Measurements from ENCODE around the gene TGFBR3. TPM values are rescaled to one million over a fixed set of nuclear protein-coding genes. Genes with fewer than 3 reads are reported as not detected.

The TGFBR3 gene
- total and polyA plus RNA-seq, 2 of the 4 experiments (the other 2 are of a cell fraction) = 3.0 to 11.3 TPM

GRCh38 chr1:91912266-91912665, 26.3 kb upstream of the TGFBR3 start:
- H4K5ac ChIP-seq (ENCODE audit: low read depth, low read length) = no peak overlapping the region
- TF ChIP-seq MAZ (IDR thresholded peaks at IDR 0.05; ENCODE audit: borderline replicate concordance, low read depth, low read length) (no peak), RFX5 (IDR thresholded peaks at IDR 0.05; ENCODE audit: low read depth, low read length) (no peak), USF2 (IDR thresholded peaks at IDR 0.05; ENCODE audit: low read depth, low read length) (no peak), CHD1 (IDR thresholded peaks at IDR 0.05; ENCODE audit: low read depth, low read length) (no peak), MXI1 (IDR thresholded peaks at IDR 0.05; ENCODE audit: borderline replicate concordance, low read depth, low read length) (no peak), BHLHE40 (IDR thresholded peaks at IDR 0.05; ENCODE audit: low read depth, low read length) (no peak), CEBPB (IDR thresholded peaks at IDR 0.05; ENCODE audit: low read depth, low read length) (no peak), NFE2L2 (IDR thresholded peaks at IDR 0.05; ENCODE audit: low read depth, low read length) (no peak), CTCF (conservative IDR thresholded peaks at IDR 0.05; ENCODE audit: low read depth, low read length) (no peak), MAFK (IDR thresholded peaks at IDR 0.05; ENCODE audit: low read depth, low read length) (no peak), RAD21 (IDR thresholded peaks at IDR 0.05; ENCODE audit: low read length) (no peak), ELK1 (IDR thresholded peaks at IDR 0.05; ENCODE audit: borderline replicate concordance, low read depth, low read length) (no peak), POLR2A (IDR thresholded peaks at IDR 0.05; ENCODE audit: low read depth, low read length) (no peak), FOS (IDR thresholded peaks at IDR 0.05; ENCODE audit: low read depth, low read length) (no peak), RCOR1 (IDR thresholded peaks at IDR 0.05; ENCODE audit: insufficient replicate concordance, low read length) (no peak), SMC3 (IDR thresholded peaks at IDR 0.05; ENCODE audit: low read depth, low read length) (no peak)
- no peak overlapping the region for H2BK120ac ChIP-seq (ENCODE audit: low read depth, low read length)
- H2AFZ ChIP-seq (replicated peaks; ENCODE audit: low read length, poor library complexity) = no peak overlapping the region
- no peak overlapping the region for H3K18ac ChIP-seq (ENCODE audit: low read depth, low read length)
- no peaks in the 10 kb centered on the region for H3K4me1 ChIP-seq (ENCODE audit: control insufficient read depth, insufficient read depth, low read length)
- no peak for ATAC-seq (ENCODE audit: low read depth)
- no peaks in the 10 kb centered on the region for H3K9me1 ChIP-seq (ENCODE audit: insufficient read depth, low read length)
- no CpG with 5 or more reads among the region's 1 CpG for WGBS, 2 experiments (ENCODE audit: extremely low coverage in 2 of 2, insufficient read length in 1 of 2)
- H3K27ac ChIP-seq (ENCODE audit: insufficient read depth, low read length) = no peak overlapping the region
- no peak overlapping the region for H4K8ac ChIP-seq (ENCODE audit: low read depth in 2 of 2, low read length in 2 of 2)
- H2BK20ac ChIP-seq (ENCODE audit: low read depth, low read length) = no peak overlapping the region
- no peak overlapping the region for H2AK5ac ChIP-seq (ENCODE audit: low read depth, low read length)
- no peak overlapping the region for H3K56ac ChIP-seq (ENCODE audit: extremely low read depth, insufficient read depth, low read length)
- H2AK9ac ChIP-seq (replicated peaks; ENCODE audit: low read depth, low read length, poor library complexity) = no peak overlapping the region
- H3K4me2 ChIP-seq (ENCODE audit: low read depth, low read length) = no peak overlapping the region
- in situ Hi-C loops (cut with MboI; ENCODE audit: low sequenced_read_pairs) (no loop called here), intact Hi-C loops (cut with micrococcal nuclease) (no loop called here), dilution Hi-C loops (cut with HindIII; ENCODE audit: low sequenced_read_pairs, unreplicated experiment) (no loop called here)
- H4K91ac ChIP-seq (ENCODE audit: insufficient read depth, low read depth, low read length) = no peak overlapping the region
- H3K27me3 ChIP-seq (ENCODE audit: control insufficient read depth, insufficient read depth, low read length) = no peaks in the 10 kb centered on the region
- no peak overlapping the region for H3K4me3 ChIP-seq (ENCODE audit: insufficient read depth, low read depth, low read length)
- no peak overlapping the region for H2BK5ac ChIP-seq (ENCODE audit: low read depth, low read length, poor library complexity, severe bottlenecking)
- no peak overlapping the region for H3K23ac ChIP-seq (ENCODE audit: low read depth, low read length)
- ChIA-PET CTCF (interaction anchor here (0.7 kb wide), 1 partner anchor 67 kb away, joined by 3 read pairs; no protein-coding TSS in a partner anchor), POLR2A (ENCODE audit: unreplicated experiment) (no interaction called here)
- no TSS peak for BruUV-seq (replicated peaks)
- DNase-seq = no peak
- no peak overlapping the region for H3K4ac ChIP-seq (ENCODE audit: low read depth, low read length)
- H3K79me1 ChIP-seq (ENCODE audit: low read depth in 1 of 2, low read length in 2 of 2) = no peaks in the 10 kb centered on the region
- no peaks in the 10 kb centered on the region for H4K20me1 ChIP-seq (ENCODE audit: insufficient read depth, low read length)
- no peak overlapping the region for H3K9ac ChIP-seq (ENCODE audit: low read depth, low read length)
- no peak overlapping the region for H2BK15ac ChIP-seq (ENCODE audit: low read depth, low read length)
- H3K9me3 ChIP-seq (ENCODE audit: control insufficient read depth, insufficient read depth, low read length) = no peaks in the 10 kb centered on the region
- no peak overlapping the region for H3K14ac ChIP-seq (replicated peaks; ENCODE audit: low read depth, low read length)
- H3K36me3 ChIP-seq (ENCODE audit: control insufficient read depth, insufficient read depth, low read length) = no peaks in the 10 kb centered on the region
